Subcutaneous adipose tissue (tissue), 4 donors: Measurements from ENCODE around the gene NBR1. TPM values are rescaled to one million over a fixed set of nuclear protein-coding genes. Genes with fewer than 3 reads are reported as not detected.

Experiments
- total RNA-seq, 4 donors: library from RNA; depleted of rRNA; stranded (reverse); fragments of >200 nt; gene quantifications; one replicate each; pipeline ENCODE4 v1.1.0, GENCODE V29; 2016
- TF ChIP-seq, protein P1 (sequence below): fragments of 450-650 bp; IDR thresholded peaks from one replicate; pipeline ENCODE4 v1.5.1; 2016; ENCODE audit warnings: low read depth, mild to moderate bottlenecking, control low read depth, antibody characterized with exemption, moderate library complexity

Gene NBR1
- total RNA-seq, 4 donors from 2014 or later = 66.4 to 92.0 (median 86.2) TPM

GRCh38 chr17:43132117-43132516 is 38.9 kb upstream of the NBR1 start:
- TF ChIP-seq, protein P1, sequence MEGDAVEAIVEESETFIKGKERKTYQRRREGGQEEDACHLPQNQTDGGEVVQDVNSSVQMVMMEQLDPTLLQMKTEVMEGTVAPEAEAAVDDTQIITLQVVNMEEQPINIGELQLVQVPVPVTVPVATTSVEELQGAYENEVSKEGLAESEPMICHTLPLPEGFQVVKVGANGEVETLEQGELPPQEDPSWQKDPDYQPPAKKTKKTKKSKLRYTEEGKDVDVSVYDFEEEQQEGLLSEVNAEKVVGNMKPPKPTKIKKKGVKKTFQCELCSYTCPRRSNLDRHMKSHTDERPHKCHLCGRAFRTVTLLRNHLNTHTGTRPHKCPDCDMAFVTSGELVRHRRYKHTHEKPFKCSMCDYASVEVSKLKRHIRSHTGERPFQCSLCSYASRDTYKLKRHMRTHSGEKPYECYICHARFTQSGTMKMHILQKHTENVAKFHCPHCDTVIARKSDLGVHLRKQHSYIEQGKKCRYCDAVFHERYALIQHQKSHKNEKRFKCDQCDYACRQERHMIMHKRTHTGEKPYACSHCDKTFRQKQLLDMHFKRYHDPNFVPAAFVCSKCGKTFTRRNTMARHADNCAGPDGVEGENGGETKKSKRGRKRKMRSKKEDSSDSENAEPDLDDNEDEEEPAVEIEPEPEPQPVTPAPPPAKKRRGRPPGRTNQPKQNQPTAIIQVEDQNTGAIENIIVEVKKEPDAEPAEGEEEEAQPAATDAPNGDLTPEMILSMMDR = no peak

- TF ChIP-seq, protein P1 = no peak
Observed at GRCh38 chr17:43134774-43135453, 36.1 kb upstream of the NBR1 start.

- TF ChIP-seq, protein P1 = no peak
Observed at GRCh38 chr17:43135454-43135819, 35.6 kb upstream of the NBR1 start.

DNA sequence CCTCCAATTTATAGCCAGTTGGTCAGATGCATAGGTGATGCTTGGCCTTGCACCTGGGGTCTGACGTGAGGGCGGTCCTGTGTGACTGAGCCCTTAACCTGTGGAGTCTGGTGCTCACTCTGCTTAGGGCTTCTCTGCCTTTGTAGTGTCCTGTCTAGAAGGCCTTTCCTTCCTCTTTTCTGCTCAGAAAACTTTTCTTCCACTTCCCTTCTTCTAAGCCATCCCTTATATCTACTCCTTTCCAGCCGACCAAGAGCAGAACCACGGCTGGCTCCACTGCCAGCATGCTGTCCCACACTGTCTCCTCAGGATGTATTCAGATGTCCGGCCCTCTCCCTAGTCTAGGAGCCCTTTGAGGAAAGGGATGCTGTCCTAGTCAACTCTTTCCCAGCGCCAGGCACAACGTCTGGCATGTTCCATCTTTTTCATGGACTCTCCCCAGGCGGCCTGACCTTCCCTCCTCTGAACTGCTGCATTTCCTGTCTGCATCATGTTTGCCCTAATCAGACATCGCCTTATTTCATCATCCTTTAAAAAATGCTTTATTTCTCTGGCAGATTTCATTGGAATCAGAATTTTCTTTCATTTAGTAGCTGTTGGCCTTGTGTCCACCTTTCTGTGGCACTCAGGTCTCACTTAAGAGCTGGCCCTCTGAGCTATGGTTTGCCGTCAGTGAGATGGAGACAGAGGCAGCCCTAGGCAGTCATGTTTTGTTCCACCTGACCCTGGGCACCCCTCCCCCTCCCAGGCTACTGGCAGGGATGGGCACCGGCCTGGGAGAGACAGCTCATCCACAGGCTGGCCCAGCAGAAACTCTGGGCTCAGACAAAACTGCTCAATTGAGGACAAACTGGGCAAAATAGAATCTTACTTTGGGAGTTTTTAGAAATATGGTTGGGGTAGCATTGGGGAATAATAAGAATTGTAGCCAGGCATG is 30.4 kb upstream of the NBR1 start:
- TF ChIP-seq, protein P1 = no peak

- TF ChIP-seq, protein P1 = no peak
Observed at GRCh38 chr17:43142153-43142552, 28.9 kb upstream of the NBR1 start.

GRCh38 chr17:43143201-43143600 is 27.8 kb upstream of the NBR1 start:
- TF ChIP-seq, protein P1 = no peak

- TF ChIP-seq, protein P1 = no peak
Observed at GRCh38 chr17:43146649-43147048, 24.4 kb upstream of the NBR1 start.
